Ectodermal cell (in vitro differentiated cells): Measurements from ENCODE around the gene POLR3A.

Experiments
- H3K27ac ChIP-seq: 2 replicates; pipeline ENCODE4 v1.7.0; 2013; ENCODE audit warnings: mild to moderate bottlenecking, low read depth, low read length; ENCODE audit not compliant: insufficient read depth, poor library complexity, severe bottlenecking
- H3K27me3 ChIP-seq: 2 replicates; pipeline ENCODE4 v1.7.0; 2013; ENCODE audit warnings: mild to moderate bottlenecking, low read length; ENCODE audit not compliant: insufficient read depth, control insufficient read depth, poor library complexity, severe bottlenecking
- H3K36me3 ChIP-seq: one replicate; pipeline ENCODE4 v1.7.0; 2013; ENCODE audit warnings: low read length; ENCODE audit not compliant: control insufficient read depth, insufficient read depth
- H3K4me1 ChIP-seq: one replicate; pipeline ENCODE4 v1.7.0; 2013; ENCODE audit warnings: low read length; ENCODE audit not compliant: control insufficient read depth, insufficient read depth
- H3K4me3 ChIP-seq: 2 replicates; pipeline ENCODE4 v1.7.0; 2013; ENCODE audit warnings: low read depth, low read length, control low read depth; ENCODE audit not compliant: insufficient read depth
- H3K9me3 ChIP-seq: 2 replicates; pipeline ENCODE4 v1.7.0; 2013; ENCODE audit warnings: mild to moderate bottlenecking, low read length, moderate library complexity; ENCODE audit not compliant: control insufficient read depth
- WGBS, 2 experiments: methylation state at CpG; one replicate each; pipeline ENCODE4 v1.1.7; 2013; ENCODE audit warnings: missing lambda C conversion rate in 2 of 2; 5-methylcytosine and 5-hydroxymethylcytosine counted together

The POLR3A gene

DNA sequence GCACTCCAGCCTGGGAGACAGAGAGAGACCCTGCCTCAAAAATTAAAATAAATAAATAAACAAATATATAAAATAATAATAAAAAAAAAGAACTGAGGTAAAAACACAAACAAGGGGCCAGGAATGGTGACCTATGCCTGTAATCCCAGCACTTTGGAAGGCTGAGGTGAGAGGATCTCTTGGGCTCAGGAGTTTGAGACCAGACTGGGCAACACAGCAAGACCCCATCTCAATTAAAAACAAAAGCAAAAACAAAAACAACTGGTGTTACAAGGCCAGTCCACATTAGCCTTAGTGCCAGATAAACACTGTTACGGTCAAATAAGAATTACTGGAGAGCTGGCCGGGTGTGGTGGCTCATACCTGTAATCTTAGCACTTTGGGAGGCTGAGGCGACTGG lies 5.6 kb downstream of the POLR3A start:
- 91 to 93% methylated on average over 3 of the region's 3 CpGs for WGBS, 2 experiments
- H3K27me3 ChIP-seq = no peaks in the 10 kb centered on the region
- H3K4me3 ChIP-seq = no peak overlapping the region
- H3K36me3 ChIP-seq = peaks cover 58% of the 10 kb centered on the region
- H3K27ac ChIP-seq = no peak overlapping the region
- H3K9me3 ChIP-seq = no peaks in the 10 kb centered on the region
- H3K4me1 ChIP-seq = peaks cover 5% of the 10 kb centered on the region

- 96% methylated on average over 1 of the region's 2 CpGs for WGBS, 2 experiments
- Histone ChIP-seq H3K4me1 (no peaks in the 10 kb centered on the region), H3K36me3 (peaks cover 76% of the 10 kb centered on the region), H3K27me3 (no peaks in the 10 kb centered on the region), H3K4me3 (no peak overlapping the region), H3K9me3 (no peaks in the 10 kb centered on the region), H3K27ac (no peak overlapping the region)
These were observed 8.1 kb downstream of the POLR3A start for GRCh38 chr10:78021201-78021600.

- H3K36me3 ChIP-seq = peaks cover 76% of the 10 kb centered on the region
These were observed 10.1 kb downstream of the POLR3A start for GRCh38 chr10:78019264-78019663.

GRCh38 chr10:78017856-78018255 lies 11.5 kb downstream of the POLR3A start:
- WGBS, 2 experiments = 92 to 93% methylated on average over 4 to 5 of the region's 5 CpGs
- peaks cover 70% of the 10 kb centered on the region for H3K36me3 ChIP-seq
- no peak overlapping the region for H3K4me3 ChIP-seq
- H3K9me3 ChIP-seq = no peaks in the 10 kb centered on the region
- no peaks in the 10 kb centered on the region for H3K4me1 ChIP-seq
- H3K27me3 ChIP-seq = no peaks in the 10 kb centered on the region
- H3K27ac ChIP-seq = no peak overlapping the region

More at GRCh38 chr10:78019264-78019663, 10.1 kb downstream of the POLR3A start:
- 94 to 96% methylated on average over 3 of the region's 3 CpGs for WGBS, 2 experiments
- no peaks in the 10 kb centered on the region for H3K4me1 ChIP-seq
- H3K27me3 ChIP-seq = no peaks in the 10 kb centered on the region
- H3K27ac ChIP-seq = no peak overlapping the region
- H3K4me3 ChIP-seq = no peak overlapping the region
- no peaks in the 10 kb centered on the region for H3K9me3 ChIP-seq

DNA sequence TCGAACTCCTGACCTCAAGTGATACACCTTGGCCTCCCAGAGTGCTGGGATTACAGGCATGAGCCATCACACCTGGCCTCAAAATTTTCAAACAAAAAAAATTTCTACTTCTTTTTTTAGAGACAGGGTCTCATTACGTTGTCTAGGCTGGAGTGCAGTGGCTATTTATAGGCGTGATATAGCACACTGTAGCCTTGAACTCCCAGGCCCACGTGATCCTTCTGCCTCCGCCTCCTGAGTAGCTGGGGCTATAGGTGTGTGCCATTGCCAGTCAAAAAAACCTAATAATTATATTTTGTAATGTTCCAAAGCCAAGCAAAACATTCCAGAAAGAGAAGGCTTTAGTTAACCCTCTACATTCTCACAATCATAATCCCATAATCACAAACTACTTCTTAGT lies 13.8 kb downstream of the POLR3A start:
- Histone ChIP-seq H3K4me1 (no peaks in the 10 kb centered on the region), H3K4me3 (no peak overlapping the region), H3K27me3 (no peaks in the 10 kb centered on the region), H3K36me3 (peaks cover 67% of the 10 kb centered on the region), H3K27ac (no peak overlapping the region), H3K9me3 (no peaks in the 10 kb centered on the region)
- 90 to 98% methylated on average over 4 to 5 of the region's 5 CpGs for WGBS, 2 experiments

GRCh38 chr10:78013564-78013963 lies 15.8 kb downstream of the POLR3A start:
- H3K4me1 ChIP-seq = no peaks in the 10 kb centered on the region
- H3K36me3 ChIP-seq = peaks cover 66% of the 10 kb centered on the region
- no peak overlapping the region for H3K4me3 ChIP-seq
- 97 to 100% methylated on average over 1 of the region's 1 CpG for WGBS, 2 experiments
- no peaks in the 10 kb centered on the region for H3K9me3 ChIP-seq
- H3K27ac ChIP-seq = no peak overlapping the region
- no peaks in the 10 kb centered on the region for H3K27me3 ChIP-seq

GRCh38 chr10:78011065-78011464 lies 18.2 kb downstream of the POLR3A start:
- 90 to 97% methylated on average over 4 of the region's 4 CpGs for WGBS, 2 experiments
- H3K4me3 ChIP-seq = no peak overlapping the region
- H3K27me3 ChIP-seq = no peaks in the 10 kb centered on the region
- H3K27ac ChIP-seq = no peak overlapping the region
- H3K36me3 ChIP-seq = peaks cover 56% of the 10 kb centered on the region
- no peaks in the 10 kb centered on the region for H3K4me1 ChIP-seq
- H3K9me3 ChIP-seq = no peaks in the 10 kb centered on the region

- Histone ChIP-seq H3K4me1 (no peaks in the 10 kb centered on the region), H3K27me3 (no peaks in the 10 kb centered on the region), H3K27ac (no peak overlapping the region), H3K4me3 (no peak overlapping the region), H3K36me3 (peaks cover 54% of the 10 kb centered on the region), H3K9me3 (no peaks in the 10 kb centered on the region)
- WGBS, 2 experiments = 90 to 93% methylated on average over 7 of the region's 7 CpGs
These were observed 19.0 kb downstream of the POLR3A start for GRCh38 chr10:78010278-78010677.

GRCh38 chr10:78009662-78010061 lies 19.7 kb downstream of the POLR3A start:
- no peaks in the 10 kb centered on the region for H3K4me1 ChIP-seq
- H3K36me3 ChIP-seq = peaks cover 55% of the 10 kb centered on the region
- no peaks in the 10 kb centered on the region for H3K9me3 ChIP-seq
- no peaks in the 10 kb centered on the region for H3K27me3 ChIP-seq
- WGBS, 2 experiments = 92 to 93% methylated on average over 6 of the region's 6 CpGs
- H3K4me3 ChIP-seq = no peak overlapping the region
- no peak overlapping the region for H3K27ac ChIP-seq

- Histone ChIP-seq H3K27me3 (no peaks in the 10 kb centered on the region), H3K4me1 (no peaks in the 10 kb centered on the region), H3K27ac (no peak overlapping the region), H3K36me3 (peaks cover 56% of the 10 kb centered on the region), H3K9me3 (no peaks in the 10 kb centered on the region), H3K4me3 (no peak overlapping the region)
- 92 to 100% methylated on average over 1 of the region's 1 CpG for WGBS, 2 experiments
These were observed 22.1 kb downstream of the POLR3A start for GRCh38 chr10:78007172-78007571.
